A673 (cell line): ENCODE results near the gene SLC39A10.

Source experiments
- CTCF ChIP-seq: fragments of 300-800, 200-600 bp; sonication (generic); conservative IDR thresholded peaks from 2 replicates; pipeline ENCODE4 v1.5.1; 2017; ENCODE audit warnings: low read depth, mild to moderate bottlenecking, antibody characterized with exemption, low read length, moderate library complexity, mixed read lengths
- EZH2 ChIP-seq: fragments of 200-600 bp; sonication (generic); IDR thresholded peaks from 2 replicates; pipeline ENCODE4 v1.6.1; 2017; ENCODE audit warnings: borderline replicate concordance, low read depth, mild to moderate bottlenecking, mixed read lengths, antibody characterized with exemption, low read length; ENCODE audit not compliant: poor library complexity, severe bottlenecking

- no peak for TF ChIP-seq EZH2
- TF ChIP-seq CTCF, result no peak
Measured at GRCh38 chr2:195638750-195639149, 18.3 kb upstream of the SLC39A10 start.
